ENCODE data around the gene KNTC1. TPM values are rescaled to one million over a fixed set of nuclear protein-coding genes. Genes with fewer than 3 reads are reported as not detected.
A peak's percentile ranks its signal among the peaks of the same experiment; 100 is the strongest.

Gene KNTC1
- total and polyA plus RNA-seq, 12 donors, result 2.0 to 8.1 (median 3.0) TPM

DNA sequence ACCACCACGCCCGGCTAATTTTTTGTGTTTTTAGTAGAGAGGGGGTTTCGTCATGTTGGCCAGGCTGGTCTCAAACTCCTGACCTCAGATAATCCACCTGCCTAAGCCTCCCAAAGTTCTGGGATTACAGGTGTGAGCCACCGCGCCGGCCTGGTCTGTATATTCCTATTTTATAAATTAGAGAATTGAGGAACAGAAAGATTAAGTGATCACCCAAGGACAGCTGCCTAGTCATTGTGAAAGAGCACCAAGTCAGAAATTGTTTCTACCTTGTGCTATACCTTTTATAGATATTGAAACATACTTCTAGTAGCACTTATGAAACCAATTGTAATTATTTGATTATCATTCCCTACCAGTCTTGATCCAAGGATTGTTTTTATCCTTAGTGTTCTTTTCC lies 1.9 kb downstream of the KNTC1 start:
- 96 to 98% methylated on average over 6 of the region's 6 CpGs for WGBS, 2 donors
- intact Hi-C loops (cut with DNase I), result loop anchor here in 4 of 10 donors (10.0 kb wide), 1 partner anchor 226 kb away; the partner anchor contains the start of gene DENR (in 4 of the 4)
- TF ChIP-seq, protein P1, sequence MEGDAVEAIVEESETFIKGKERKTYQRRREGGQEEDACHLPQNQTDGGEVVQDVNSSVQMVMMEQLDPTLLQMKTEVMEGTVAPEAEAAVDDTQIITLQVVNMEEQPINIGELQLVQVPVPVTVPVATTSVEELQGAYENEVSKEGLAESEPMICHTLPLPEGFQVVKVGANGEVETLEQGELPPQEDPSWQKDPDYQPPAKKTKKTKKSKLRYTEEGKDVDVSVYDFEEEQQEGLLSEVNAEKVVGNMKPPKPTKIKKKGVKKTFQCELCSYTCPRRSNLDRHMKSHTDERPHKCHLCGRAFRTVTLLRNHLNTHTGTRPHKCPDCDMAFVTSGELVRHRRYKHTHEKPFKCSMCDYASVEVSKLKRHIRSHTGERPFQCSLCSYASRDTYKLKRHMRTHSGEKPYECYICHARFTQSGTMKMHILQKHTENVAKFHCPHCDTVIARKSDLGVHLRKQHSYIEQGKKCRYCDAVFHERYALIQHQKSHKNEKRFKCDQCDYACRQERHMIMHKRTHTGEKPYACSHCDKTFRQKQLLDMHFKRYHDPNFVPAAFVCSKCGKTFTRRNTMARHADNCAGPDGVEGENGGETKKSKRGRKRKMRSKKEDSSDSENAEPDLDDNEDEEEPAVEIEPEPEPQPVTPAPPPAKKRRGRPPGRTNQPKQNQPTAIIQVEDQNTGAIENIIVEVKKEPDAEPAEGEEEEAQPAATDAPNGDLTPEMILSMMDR (IDR thresholded peaks at IDR 0.05), result no peak

DNA sequence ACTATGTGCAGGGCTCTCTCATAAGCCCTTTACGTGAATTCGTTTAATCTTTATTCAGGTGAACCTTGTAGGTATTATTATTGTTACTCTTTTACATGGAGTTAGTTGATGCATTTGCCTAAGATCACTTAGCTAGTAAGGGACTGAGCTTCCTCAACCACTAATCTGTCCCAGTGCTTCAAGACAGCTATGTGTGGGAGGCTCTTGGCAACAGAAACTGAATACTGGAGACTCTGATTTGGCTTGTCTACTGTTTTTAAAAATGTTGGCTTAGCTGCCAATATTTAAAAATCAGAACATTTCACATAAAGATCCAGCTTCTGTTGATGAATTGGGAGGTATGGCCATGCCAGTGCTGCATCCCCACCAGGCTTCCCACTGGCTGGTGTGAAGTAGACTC lies 6.8 kb downstream of the KNTC1 start:
- ATAC-seq (peak in 1 of 8 donors; percentile 41), DNase-seq (no peak)
- TF ChIP-seq, protein P1 (IDR thresholded peaks at IDR 0.05), result no peak
- Histone ChIP-seq H3K9me3 (no peaks in the 10 kb centered on the region), H3K36me3 (peaks cover 0 to 73% (median 0%) of the 10 kb centered on the region in 9 donors), H3K27ac (no peak overlapping the region), H3K4me1 (no peaks in the 10 kb centered on the region), H3K27me3 (no peaks in the 10 kb centered on the region), H3K4me3 (no peak overlapping the region)
- intact Hi-C loops (cut with DNase I), result no loop called here
- WGBS, 2 donors, result 87 to 93% methylated on average over 2 of the region's 2 CpGs

More for the DNA sequence above, 1.9 kb downstream of the KNTC1 start:
- H3K4me1 ChIP-seq, result peaks cover 6 to 27% (median 25%) of the 10 kb centered on the region in 9 donors
- ATAC-seq, result no peak
- H3K9me3 ChIP-seq, result no peaks in the 10 kb centered on the region
- H3K4me3 ChIP-seq, result no peak overlapping the region
- H3K36me3 ChIP-seq, result peaks cover 0 to 49% (median 0%) of the 10 kb centered on the region in 9 donors
- H3K27ac ChIP-seq, result no peak overlapping the region
- no peak for DNase-seq
- H3K27me3 ChIP-seq, result no peaks in the 10 kb centered on the region

DNA sequence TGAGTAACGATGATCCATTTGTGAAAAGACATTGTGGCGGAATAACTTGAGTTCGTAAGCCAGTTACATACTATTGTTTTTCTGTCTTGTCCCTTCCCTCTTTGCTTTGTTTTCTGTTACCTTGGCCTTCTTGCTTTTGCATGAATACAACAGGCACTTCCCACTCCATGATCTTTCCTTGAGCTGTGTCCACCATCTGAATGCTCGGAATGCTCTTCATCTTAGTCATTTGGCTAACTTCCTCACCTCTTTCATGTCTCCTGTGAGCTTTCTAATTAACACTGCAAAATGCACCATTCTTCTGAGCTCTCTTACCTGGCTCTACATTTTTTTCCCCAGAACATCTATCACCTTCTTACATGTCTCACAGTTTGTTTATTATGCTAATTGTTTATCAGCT lies 10.0 kb downstream of the KNTC1 start:
- TF ChIP-seq, protein P1 (IDR thresholded peaks at IDR 0.05), result no peak
- H3K4me1 ChIP-seq, result no peaks in the 10 kb centered on the region
- DNase-seq, result no peak
- H3K9me3 ChIP-seq, result no peaks in the 10 kb centered on the region
- H3K4me3 ChIP-seq, result no peak overlapping the region
- intact Hi-C loops (cut with DNase I), result no loop called here
- 94 to 98% methylated on average over 4 of the region's 4 CpGs for WGBS, 2 donors
- ATAC-seq, result no peak
- H3K27me3 ChIP-seq, result no peaks in the 10 kb centered on the region
- H3K27ac ChIP-seq, result no peak overlapping the region
- peaks cover 0 to 73% (median 0%) of the 10 kb centered on the region in 9 donors for H3K36me3 ChIP-seq

DNA sequence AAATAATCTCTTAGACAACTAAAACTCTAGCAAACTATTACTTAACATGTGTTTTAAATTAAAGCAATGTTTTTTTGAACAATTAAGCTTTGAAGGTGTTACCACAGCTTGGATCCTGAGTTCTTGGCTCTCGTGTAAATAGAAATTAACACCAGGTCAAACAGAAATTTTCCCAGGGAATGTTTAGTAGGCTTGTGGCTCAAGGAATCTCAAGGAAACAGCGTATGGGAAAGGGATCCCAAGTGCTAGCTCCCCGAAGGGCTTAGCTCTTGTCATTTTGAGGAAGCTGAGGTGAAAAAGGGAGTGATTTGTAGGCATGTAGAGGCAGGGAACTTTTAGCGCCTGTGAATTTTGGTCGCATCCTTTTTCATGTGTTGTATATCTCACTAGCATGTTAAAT lies 11.4 kb downstream of the KNTC1 start:
- Histone ChIP-seq H3K36me3 (peaks cover 0 to 73% (median 0%) of the 10 kb centered on the region in 9 donors), H3K4me1 (no peaks in the 10 kb centered on the region), H3K27ac (no peak overlapping the region), H3K9me3 (no peaks in the 10 kb centered on the region), H3K27me3 (no peaks in the 10 kb centered on the region), H3K4me3 (no peak overlapping the region)
- intact Hi-C loops (cut with DNase I), result no loop called here
- no peak for ATAC-seq
- no peak for DNase-seq
- 94 to 97% methylated on average over 5 of the region's 5 CpGs for WGBS, 2 donors
- TF ChIP-seq, protein P1 (IDR thresholded peaks at IDR 0.05), result no peak

Data from heart right ventricle (tissue), 16 donors.